Measurements from ENCODE around the gene NPAS2.

Gene NPAS2

GRCh38 chr2:100941646-100942240 lies 121.8 kb downstream of the NPAS2 start:
- intact Hi-C loops (cut with DNase I): no loop called here
- peak in 6 of 42 donors; percentile 3 to 24 (median 16) for DNase-seq

- DNase-seq: peak in 5 of 42 donors; percentile 13 to 50 (median 30)
- intact Hi-C loops (cut with DNase I): no loop called here
Observed at GRCh38 chr2:100944617-100945432, 124.9 kb downstream of the NPAS2 start.

GRCh38 chr2:100945433-100945740 lies 125.4 kb downstream of the NPAS2 start:
- intact Hi-C loops (cut with DNase I): no loop called here
- peak in 1 of 42 donors; percentile 23 for DNase-seq

- intact Hi-C loops (cut with DNase I): no loop called here
- DNase-seq: peak in 4 of 42 donors; percentile 10 to 34 (median 25)
Observed at GRCh38 chr2:100945930-100946607, 126.1 kb downstream of the NPAS2 start.

GRCh38 chr2:100948942-100949811 lies 129.2 kb downstream of the NPAS2 start:
- DNase-seq: peak in 4 of 42 donors; percentile 27 to 55 (median 36)
- intact Hi-C loops (cut with DNase I): no loop called here

GRCh38 chr2:100952512-100952911 lies 132.6 kb downstream of the NPAS2 start:
- intact Hi-C loops (cut with DNase I): no loop called here
- no peak for DNase-seq

GRCh38 chr2:100953406-100954043 lies 133.6 kb downstream of the NPAS2 start:
- no peak for DNase-seq
- intact Hi-C loops (cut with DNase I): no loop called here

- DNase-seq: no peak
- intact Hi-C loops (cut with DNase I): no loop called here
Observed at GRCh38 chr2:100954044-100954420, 134.1 kb downstream of the NPAS2 start.

GRCh38 chr2:100955226-100955625 lies 135.3 kb downstream of the NPAS2 start:
- intact Hi-C loops (cut with DNase I): no loop called here
- DNase-seq: no peak

- DNase-seq: no peak
- intact Hi-C loops (cut with DNase I): no loop called here
Observed at GRCh38 chr2:100956081-100956480, 136.1 kb downstream of the NPAS2 start.

- peak in 7 of 42 donors; percentile 21 to 68 (median 32) for DNase-seq
- intact Hi-C loops (cut with DNase I): no loop called here
Observed at GRCh38 chr2:100957996-100958653, 138.2 kb downstream of the NPAS2 start.

- no peak for DNase-seq
Observed at GRCh38 chr2:100959225-100959880, 139.4 kb downstream of the NPAS2 start.

GRCh38 chr2:100960688-100961087 lies 140.7 kb downstream of the NPAS2 start:
- DNase-seq: no peak
- intact Hi-C loops (cut with DNase I): no loop called here

More at GRCh38 chr2:100959225-100959880, 139.4 kb downstream of the NPAS2 start:
- intact Hi-C loops (cut with DNase I): no loop called here

- intact Hi-C loops (cut with DNase I): no loop called here
Observed at GRCh38 chr2:100962366-100963025, 142.6 kb downstream of the NPAS2 start.

GRCh38 chr2:100963026-100963375 lies 143.1 kb downstream of the NPAS2 start:
- intact Hi-C loops (cut with DNase I): no loop called here
- no peak for DNase-seq

More at GRCh38 chr2:100962366-100963025, 142.6 kb downstream of the NPAS2 start:
- no peak for DNase-seq

GRCh38 chr2:100964222-100964621 lies 144.3 kb downstream of the NPAS2 start:
- intact Hi-C loops (cut with DNase I): no loop called here
- no peak for DNase-seq

- intact Hi-C loops (cut with DNase I): no loop called here
- no peak for DNase-seq
Observed at GRCh38 chr2:100964681-100965169, 144.8 kb downstream of the NPAS2 start.
